ENCODE results near the gene SMG9.

DNA sequence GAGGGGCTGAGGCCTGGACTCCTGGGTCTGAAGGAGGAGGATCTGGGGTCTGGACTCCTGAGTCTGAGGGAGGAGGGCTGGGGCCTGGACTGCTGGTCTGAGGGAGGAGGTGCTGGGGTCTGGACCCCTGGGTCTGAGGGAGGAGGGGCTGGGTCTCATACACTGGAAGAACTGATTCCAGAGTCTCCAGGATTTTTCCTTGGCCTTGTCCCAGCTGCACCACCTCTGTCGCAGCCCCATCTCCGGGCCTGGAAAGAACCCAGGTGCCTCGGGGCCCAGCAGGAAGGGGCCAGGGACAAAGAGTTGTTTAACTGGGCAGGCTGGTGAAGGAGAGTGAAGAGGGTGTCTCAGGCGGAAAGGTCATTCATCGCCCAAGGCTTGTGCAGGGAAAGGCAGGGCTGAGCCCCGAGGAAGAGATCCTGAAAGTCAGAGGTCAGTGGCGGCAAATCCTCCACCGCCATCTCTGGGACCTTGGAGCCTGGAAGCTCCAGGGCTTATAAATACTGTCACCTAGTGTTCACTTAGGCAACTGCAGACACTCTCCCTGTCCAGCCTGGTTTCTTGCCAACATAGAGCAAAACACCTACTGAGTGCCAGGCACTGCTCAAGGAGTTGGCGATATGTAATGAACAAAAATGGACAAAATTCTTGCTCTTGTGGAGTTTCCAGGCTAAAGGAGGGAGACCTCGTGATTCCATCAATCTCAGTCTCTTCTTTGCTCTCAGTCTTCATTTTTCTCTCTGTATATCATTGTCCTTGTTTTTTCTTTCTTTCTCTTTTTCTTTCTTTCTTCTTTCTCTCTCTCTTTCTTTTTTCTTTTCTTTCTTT is 30.4 kb upstream of the SMG9 start:
- TF ChIP-seq, protein P1, sequence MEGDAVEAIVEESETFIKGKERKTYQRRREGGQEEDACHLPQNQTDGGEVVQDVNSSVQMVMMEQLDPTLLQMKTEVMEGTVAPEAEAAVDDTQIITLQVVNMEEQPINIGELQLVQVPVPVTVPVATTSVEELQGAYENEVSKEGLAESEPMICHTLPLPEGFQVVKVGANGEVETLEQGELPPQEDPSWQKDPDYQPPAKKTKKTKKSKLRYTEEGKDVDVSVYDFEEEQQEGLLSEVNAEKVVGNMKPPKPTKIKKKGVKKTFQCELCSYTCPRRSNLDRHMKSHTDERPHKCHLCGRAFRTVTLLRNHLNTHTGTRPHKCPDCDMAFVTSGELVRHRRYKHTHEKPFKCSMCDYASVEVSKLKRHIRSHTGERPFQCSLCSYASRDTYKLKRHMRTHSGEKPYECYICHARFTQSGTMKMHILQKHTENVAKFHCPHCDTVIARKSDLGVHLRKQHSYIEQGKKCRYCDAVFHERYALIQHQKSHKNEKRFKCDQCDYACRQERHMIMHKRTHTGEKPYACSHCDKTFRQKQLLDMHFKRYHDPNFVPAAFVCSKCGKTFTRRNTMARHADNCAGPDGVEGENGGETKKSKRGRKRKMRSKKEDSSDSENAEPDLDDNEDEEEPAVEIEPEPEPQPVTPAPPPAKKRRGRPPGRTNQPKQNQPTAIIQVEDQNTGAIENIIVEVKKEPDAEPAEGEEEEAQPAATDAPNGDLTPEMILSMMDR (IDR thresholded peaks at IDR 0.05) = peak; percentile 86 to 97 (median 90)
- TF ChIP-seq POLR2A (IDR thresholded peaks at IDR 0.05) = no peak

Measured in right lobe of liver (tissue), 4 donors.